ENCODE data around the gene SLC52A3.

SLC52A3 gene

GRCh38 chr20:770691-771090 lies 2.4 kb upstream of the SLC52A3 start:
- DNase-seq: no peak

- DNase-seq: no peak
Observed at GRCh38 chr20:766906-767305, 1.4 kb downstream of the SLC52A3 start.

- DNase-seq: no peak
Observed at GRCh38 chr20:764255-764654, 4.0 kb downstream of the SLC52A3 start.

- no peak for DNase-seq
Observed at GRCh38 chr20:761418-762381, 6.6 kb downstream of the SLC52A3 start.

GRCh38 chr20:760751-761417 lies 7.4 kb downstream of the SLC52A3 start:
- peak in 1 of 58 donors; percentile 4 for DNase-seq

- no peak for DNase-seq
Observed at GRCh38 chr20:757506-757905, 10.8 kb downstream of the SLC52A3 start.

- DNase-seq: peak in 17 of 58 donors; percentile 7 to 54 (median 23)
Observed at GRCh38 chr20:755941-756340, 12.4 kb downstream of the SLC52A3 start.

GRCh38 chr20:754904-755303 lies 13.4 kb downstream of the SLC52A3 start:
- no peak for DNase-seq

- no peak for DNase-seq
Observed at GRCh38 chr20:753897-754635, 14.2 kb downstream of the SLC52A3 start.

- DNase-seq: no peak
Observed at GRCh38 chr20:753136-753535, 15.2 kb downstream of the SLC52A3 start.

GRCh38 chr20:752291-752690 lies 16.0 kb downstream of the SLC52A3 start:
- no peak for DNase-seq

GRCh38 chr20:751761-752160 lies 16.5 kb downstream of the SLC52A3 start:
- no peak for DNase-seq

GRCh38 chr20:750801-751200 lies 17.5 kb downstream of the SLC52A3 start:
- DNase-seq: no peak

GRCh38 chr20:745683-746301 lies 22.5 kb downstream of the SLC52A3 start:
- DNase-seq: no peak

GRCh38 chr20:742156-742555 lies 26.1 kb downstream of the SLC52A3 start:
- no peak for DNase-seq

GRCh38 chr20:741620-742019 lies 26.7 kb downstream of the SLC52A3 start:
- DNase-seq: no peak

- no peak for DNase-seq
Observed at GRCh38 chr20:740162-740561, 28.1 kb downstream of the SLC52A3 start.

GRCh38 chr20:739736-740135 lies 28.6 kb downstream of the SLC52A3 start:
- peak in 18 of 58 donors; percentile 3 to 69 (median 28) for DNase-seq

- no peak for DNase-seq
Observed at GRCh38 chr20:733861-734260, 34.4 kb downstream of the SLC52A3 start.

GRCh38 chr20:732727-733126 lies 35.6 kb downstream of the SLC52A3 start:
- no peak for DNase-seq

GRCh38 chr20:731891-732560 lies 36.3 kb downstream of the SLC52A3 start:
- no peak for DNase-seq
